HepG2 (cell line): ENCODE data around the gene PCOLCE2. TPM values are rescaled to one million over a fixed set of nuclear protein-coding genes. Genes with fewer than 3 reads are reported as not detected.

Source experiments
- CENPX ChIP-seq: sonication (generic); formaldehyde crosslinking; IDR thresholded peaks from 2 replicates; pipeline ENCODE4 v1.9.0; 2021; ENCODE audit warnings: mild to moderate bottlenecking, missing genetic modification reagents, moderate library complexity
- HINFP ChIP-seq: sonication (generic); formaldehyde crosslinking; IDR thresholded peaks from 2 replicates; pipeline ENCODE4 v1.4.0; 2020; ENCODE audit warnings: low read depth, mild to moderate bottlenecking, missing genetic modification reagents
- ZNF512 ChIP-seq: sonication (generic); formaldehyde crosslinking; IDR thresholded peaks from 2 replicates; pipeline ENCODE4 v1.4.0; 2020; ENCODE audit warnings: mild to moderate bottlenecking, missing genetic modification reagents
- ZNF710 ChIP-seq: sonication (generic); formaldehyde crosslinking; IDR thresholded peaks from 2 replicates; pipeline ENCODE4 v1.5.0; 2020; ENCODE audit warnings: mild to moderate bottlenecking, missing genetic modification reagents, borderline replicate concordance
- ZNF773 ChIP-seq: sonication (generic); formaldehyde crosslinking; IDR thresholded peaks from 2 replicates; pipeline ENCODE4 v1.4.0; 2020; ENCODE audit warnings: missing genetic modification reagents, borderline replicate concordance
- polyA plus RNA-seq, 8 experiments: library from polyadenylated mRNA; depleted of rRNA in 3 of 8; stranded (reverse) in 7 of 8; unstranded in 1 of 8; fragments of >200 nt; fragmentation: Illumina TruSeq in 4 of 8; extraction: Trizol in 4 of 8; gene quantifications; 2 replicates each; pipeline versions ENCODE4 v1.2.1 to v1.2.3, GENCODE V29; 2011 to 2016; ENCODE audit warnings: low read depth in 4 of 8, missing spikeins in 1 of 8, mixed read lengths in 1 of 8; ENCODE audit not compliant: insufficient read depth in 1 of 8
- total RNA-seq, 5 experiments: library from RNA; depleted of rRNA; stranded (reverse); fragments of >200 nt; fragmentation: Illumina TruSeq; extraction: Trizol; gene quantifications; 2 replicates each; pipeline ENCODE4 v1.2.3, GENCODE V29; 2016; ENCODE audit warnings: low read depth in 1 of 5
- TF ChIP-seq, protein P1 (sequence below): sonication (generic); formaldehyde crosslinking; IDR thresholded peaks from 2 replicates; pipeline ENCODE4 v1.9.0; 2021; ENCODE audit warnings: mild to moderate bottlenecking, missing genetic modification reagents

Gene PCOLCE2
- total and polyA plus RNA-seq, 2 of the 13 experiments (the other 11 are each of a cell fraction or from before 2014, with no cell fraction given) = 0.71 to 2.0 TPM

- TF ChIP-seq HINFP (CRISPR knock-in tag) (no peak), ZNF773 (CRISPR knock-in tag) (no peak), ZNF710 (no peak), ZNF512 (CRISPR knock-in tag) (no peak), CENPX (CRISPR knock-in tag) (no peak)
- TF ChIP-seq, protein P1, sequence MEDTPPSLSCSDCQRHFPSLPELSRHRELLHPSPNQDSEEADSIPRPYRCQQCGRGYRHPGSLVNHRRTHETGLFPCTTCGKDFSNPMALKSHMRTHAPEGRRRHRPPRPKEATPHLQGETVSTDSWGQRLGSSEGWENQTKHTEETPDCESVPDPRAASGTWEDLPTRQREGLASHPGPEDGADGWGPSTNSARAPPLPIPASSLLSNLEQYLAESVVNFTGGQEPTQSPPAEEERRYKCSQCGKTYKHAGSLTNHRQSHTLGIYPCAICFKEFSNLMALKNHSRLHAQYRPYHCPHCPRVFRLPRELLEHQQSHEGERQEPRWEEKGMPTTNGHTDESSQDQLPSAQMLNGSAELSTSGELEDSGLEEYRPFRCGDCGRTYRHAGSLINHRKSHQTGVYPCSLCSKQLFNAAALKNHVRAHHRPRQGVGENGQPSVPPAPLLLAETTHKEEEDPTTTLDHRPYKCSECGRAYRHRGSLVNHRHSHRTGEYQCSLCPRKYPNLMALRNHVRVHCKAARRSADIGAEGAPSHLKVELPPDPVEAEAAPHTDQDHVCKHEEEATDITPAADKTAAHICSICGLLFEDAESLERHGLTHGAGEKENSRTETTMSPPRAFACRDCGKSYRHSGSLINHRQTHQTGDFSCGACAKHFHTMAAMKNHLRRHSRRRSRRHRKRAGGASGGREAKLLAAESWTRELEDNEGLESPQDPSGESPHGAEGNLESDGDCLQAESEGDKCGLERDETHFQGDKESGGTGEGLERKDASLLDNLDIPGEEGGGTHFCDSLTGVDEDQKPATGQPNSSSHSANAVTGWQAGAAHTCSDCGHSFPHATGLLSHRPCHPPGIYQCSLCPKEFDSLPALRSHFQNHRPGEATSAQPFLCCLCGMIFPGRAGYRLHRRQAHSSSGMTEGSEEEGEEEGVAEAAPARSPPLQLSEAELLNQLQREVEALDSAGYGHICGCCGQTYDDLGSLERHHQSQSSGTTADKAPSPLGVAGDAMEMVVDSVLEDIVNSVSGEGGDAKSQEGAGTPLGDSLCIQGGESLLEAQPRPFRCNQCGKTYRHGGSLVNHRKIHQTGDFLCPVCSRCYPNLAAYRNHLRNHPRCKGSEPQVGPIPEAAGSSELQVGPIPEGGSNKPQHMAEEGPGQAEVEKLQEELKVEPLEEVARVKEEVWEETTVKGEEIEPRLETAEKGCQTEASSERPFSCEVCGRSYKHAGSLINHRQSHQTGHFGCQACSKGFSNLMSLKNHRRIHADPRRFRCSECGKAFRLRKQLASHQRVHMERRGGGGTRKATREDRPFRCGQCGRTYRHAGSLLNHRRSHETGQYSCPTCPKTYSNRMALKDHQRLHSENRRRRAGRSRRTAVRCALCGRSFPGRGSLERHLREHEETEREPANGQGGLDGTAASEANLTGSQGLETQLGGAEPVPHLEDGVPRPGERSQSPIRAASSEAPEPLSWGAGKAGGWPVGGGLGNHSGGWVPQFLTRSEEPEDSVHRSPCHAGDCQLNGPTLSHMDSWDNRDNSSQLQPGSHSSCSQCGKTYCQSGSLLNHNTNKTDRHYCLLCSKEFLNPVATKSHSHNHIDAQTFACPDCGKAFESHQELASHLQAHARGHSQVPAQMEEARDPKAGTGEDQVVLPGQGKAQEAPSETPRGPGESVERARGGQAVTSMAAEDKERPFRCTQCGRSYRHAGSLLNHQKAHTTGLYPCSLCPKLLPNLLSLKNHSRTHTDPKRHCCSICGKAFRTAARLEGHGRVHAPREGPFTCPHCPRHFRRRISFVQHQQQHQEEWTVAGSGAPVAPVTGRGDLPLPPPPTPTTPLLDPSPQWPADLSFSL (CRISPR knock-in tag) = no peak
These were observed 111.0 kb downstream of the PCOLCE2 start (continued) for GRCh38 chr3:142777927-142778326.
